Activated gamma-delta T cell treated with Interleukin-2 at 50 U/mL for 16 hours (primary cell): ENCODE results near the gene CFAP77.

Experiments used
- DNase-seq: peaks from one replicate; pipeline ENCODE4 v3.0.0-alpha.2; 2020

CFAP77 gene

DNA sequence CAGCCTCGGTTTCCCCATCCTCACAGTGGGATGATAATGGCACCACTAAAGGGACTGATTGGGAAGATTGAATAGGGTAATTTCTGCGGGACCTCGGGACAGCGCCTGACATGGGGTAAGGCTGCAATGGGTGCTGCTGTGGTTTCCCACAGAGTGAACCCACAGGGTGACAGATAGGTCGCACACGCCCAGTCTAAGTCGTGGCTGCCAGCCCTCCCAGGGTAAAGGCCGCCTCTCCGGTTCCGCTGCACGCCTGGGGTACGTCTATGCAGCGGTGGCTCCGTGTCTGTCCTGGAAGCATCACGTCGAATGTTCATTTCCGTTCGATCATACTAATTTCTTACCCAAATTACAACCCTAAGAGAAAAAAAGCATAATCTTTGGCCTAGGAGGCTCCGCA, 631 bp downstream of the CFAP77 start:
- DNase-seq: no peak

DNA sequence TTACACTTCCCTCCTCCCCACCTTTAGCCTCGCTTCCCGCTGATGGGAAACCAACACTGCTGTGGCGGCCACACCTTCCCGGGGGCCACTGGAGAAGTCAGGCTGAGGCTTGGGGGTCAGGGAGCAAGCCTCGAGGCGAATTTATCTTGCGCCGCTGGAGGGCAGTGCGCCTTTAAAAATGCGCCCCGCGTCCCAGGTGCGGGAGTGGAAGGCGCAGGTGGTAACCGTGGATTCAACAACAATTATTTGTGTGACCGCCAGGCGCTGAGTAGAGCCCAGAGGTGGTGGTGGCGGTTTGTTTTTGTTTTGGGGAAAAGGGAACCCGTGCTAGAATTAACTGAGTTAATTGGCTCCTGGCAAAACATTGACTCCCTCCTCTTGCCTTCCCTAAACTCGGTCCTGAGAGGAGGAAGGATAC, 1.1 kb downstream of the CFAP77 start:
- DNase-seq: peak; percentile 61

DNA sequence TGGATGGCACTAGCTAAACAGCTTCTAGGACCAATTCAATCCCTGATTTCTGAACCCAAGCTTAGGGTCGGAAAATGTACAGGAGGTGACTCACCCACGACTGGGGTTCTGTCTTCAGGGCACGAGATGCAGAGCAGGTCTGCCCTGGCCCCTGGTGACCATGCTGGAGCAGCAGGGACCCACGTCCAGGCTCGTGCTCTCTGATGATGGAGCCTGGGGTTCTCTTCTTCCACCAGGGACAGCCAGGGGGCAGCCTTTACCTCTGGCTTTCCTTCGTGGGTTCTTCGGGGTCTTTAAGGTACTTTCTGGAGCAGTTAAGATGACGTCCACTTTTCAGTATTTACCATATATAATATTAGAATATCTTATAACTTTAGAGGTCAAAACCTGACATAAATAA, 2.1 kb downstream of the CFAP77 start:
- no peak for DNase-seq

DNA sequence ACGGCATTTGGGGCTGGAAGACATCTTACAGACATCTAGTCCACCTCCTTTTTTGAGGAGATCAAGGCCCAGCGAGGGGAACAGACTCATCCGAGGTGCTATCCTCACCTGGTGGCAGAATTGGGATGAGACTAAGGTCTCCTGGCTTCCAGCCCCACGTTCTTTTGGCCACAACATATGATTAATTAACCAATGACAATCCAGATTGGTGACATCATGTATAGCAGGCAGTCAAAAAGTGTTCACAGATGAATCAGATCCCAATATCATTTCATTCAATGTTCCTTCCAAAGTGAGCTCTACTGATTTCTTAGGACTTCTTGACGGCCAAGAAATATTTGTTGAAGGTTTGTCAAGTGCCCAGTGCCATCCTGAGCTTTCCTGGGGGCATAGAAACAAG, 3.9 kb downstream of the CFAP77 start:
- no peak for DNase-seq

DNA sequence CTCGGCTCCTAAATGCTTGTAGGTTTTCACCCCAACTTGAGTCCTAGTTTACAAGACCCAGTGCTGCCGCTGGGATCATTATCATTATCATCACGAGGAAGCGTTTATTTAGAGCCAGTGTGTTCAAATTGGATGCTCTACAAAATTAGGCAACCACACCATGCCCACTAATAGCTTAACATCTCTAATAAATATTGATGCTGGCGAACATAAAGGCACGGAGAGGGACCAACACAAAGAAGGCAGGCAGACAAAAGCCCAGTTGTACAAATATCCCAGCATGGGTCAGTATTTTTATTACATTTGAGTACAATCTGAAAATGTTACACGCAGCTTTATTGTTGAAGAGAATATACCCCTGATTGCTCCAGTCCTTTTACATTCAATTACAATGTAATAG, 4.7 kb downstream of the CFAP77 start:
- DNase-seq: no peak

DNA sequence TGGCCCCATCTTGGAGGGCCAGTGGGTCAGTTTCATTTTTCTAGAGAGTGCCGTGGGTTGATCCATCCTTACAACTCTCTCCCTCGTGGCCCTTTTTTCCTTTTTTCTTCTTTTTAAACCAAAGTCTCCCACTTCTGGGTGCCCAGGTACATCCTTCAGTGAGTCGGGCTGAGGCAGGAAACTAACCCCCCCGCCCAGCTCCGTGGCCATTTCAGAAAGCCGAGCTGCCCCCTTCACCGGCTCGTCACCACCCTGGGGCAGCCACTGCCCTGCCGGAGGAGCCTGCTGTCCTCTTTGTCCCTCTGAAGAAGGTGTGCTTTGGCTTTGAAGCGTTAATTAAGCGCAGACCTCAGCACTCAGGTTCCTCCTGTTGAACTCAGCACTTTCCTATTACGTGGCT, 5.2 kb downstream of the CFAP77 start:
- DNase-seq: no peak

DNA sequence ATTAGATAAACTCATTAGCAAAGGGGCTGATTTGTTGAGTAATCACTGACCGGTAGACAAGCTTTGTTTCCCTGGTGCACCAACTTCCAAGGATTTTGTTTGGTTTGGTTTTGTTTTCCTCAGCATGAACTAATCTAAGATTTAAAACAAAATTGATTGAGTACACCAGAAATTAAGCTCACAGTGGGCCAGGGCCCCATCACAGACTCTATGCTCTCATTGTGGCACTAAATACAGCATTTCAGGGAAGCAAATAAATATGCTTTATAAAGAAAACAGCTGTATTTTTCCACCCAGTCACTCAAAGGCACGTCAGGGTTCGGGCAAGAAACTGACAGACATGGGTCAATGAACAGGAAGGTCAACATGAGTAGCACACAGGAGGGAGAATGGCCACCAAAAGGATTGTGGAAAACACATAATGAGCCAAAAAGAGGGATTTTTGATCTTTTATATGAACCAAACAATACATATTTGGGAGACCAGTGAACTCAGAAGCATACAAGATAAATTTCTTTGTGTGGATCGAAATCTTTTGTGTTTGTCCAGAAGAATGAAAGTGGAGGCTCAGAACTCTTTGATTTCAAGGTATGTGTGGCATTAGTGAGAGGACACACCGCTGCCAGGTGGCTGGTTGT, 8.8 kb downstream of the CFAP77 start:
- DNase-seq: no peak

DNA sequence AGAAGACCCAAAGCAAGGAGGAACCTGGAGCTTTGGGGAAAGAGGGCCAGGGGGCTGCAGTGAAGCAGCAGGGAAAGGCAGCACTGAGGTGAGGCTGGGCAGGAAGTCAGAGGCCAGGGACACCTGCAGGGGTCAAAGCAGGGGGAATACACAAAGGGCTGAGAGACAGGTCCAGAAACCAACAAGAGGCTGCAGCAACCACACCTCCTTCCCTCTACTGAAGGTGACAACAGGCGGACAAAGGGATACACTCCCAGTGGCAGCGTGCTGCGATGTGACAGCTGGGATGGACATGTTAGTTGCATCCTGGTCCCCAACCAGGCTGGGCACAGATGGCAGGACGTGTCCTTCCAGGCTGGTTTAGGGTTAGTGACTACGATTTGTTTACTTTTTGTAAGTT, 12.6 kb downstream of the CFAP77 start:
- no peak for DNase-seq

DNA sequence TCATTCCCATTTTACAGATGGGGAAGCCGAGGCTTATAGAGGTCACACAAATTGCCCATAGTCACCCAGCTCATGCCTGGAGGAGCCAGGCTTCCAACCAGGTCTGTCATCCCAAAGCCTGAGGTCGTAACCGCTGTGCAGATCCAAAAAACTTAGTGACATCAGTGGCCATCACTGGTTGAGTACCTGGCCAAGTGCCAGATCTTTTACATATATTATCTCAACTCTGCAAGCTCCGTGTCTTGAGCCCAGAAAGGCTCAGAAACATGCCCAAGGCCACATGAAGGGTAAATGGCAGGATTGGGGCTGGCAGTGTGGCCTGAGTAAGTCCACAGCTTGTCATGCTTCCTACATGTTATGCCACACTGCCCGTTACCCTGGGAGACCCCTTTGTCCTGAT, 13.5 kb downstream of the CFAP77 start:
- no peak for DNase-seq

DNA sequence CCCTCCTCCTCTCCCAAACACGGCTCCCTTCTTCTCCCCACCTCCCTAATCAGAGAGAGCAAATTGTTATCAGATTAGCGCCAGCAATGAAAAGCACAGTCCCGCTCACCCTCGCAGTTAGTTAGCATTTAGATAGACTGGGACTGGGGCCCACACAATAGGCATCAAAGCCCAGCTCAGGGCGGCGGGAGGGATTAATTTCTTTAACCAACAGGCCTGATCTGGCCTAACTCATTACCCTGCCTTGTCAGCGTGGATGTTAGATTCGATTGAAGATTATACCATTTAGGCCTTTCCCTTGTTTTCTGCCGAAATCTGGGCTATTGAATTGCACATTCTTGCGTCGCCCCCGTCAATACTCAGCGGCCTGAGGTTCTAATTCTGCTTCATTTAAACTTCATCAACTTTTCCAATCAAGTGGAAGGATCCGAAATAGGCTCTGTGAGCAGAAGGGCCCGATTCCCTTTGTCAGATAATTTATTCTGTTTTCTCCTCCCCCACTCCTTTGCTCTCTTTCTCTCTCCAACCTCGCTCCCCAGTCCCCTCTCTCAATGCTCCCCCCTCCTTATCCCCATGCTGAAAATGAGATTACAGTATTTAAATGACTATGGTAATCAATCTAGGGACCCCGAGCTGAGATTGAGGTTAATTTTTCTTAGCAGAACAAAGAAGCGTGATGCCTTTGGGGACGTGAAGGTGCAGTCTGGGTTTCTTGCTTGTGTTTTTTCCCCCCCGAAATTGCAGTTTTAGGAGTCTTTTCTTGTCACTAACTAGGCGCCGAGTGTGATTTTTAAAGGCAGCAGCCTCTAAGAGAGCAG, 15.1 kb downstream of the CFAP77 start:
- DNase-seq: no peak

DNA sequence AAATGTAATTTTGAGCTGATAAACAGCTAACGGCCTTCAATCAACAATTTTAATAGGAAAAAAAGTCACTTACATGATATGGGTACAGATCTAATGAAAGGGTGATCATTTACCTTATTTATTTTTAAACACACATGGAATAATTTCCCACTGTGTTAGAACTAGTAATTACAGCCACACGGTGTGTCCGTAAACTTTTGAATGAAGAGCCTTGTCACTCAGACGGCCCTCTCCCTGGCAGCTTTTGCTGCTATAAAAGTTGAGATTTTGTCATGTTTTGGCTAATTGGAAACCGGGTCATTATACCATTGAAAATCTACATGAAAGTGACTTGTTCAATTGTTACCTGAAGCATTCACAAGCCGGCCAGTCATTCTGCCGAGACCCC, 15.7 kb downstream of the CFAP77 start:
- DNase-seq: no peak

DNA sequence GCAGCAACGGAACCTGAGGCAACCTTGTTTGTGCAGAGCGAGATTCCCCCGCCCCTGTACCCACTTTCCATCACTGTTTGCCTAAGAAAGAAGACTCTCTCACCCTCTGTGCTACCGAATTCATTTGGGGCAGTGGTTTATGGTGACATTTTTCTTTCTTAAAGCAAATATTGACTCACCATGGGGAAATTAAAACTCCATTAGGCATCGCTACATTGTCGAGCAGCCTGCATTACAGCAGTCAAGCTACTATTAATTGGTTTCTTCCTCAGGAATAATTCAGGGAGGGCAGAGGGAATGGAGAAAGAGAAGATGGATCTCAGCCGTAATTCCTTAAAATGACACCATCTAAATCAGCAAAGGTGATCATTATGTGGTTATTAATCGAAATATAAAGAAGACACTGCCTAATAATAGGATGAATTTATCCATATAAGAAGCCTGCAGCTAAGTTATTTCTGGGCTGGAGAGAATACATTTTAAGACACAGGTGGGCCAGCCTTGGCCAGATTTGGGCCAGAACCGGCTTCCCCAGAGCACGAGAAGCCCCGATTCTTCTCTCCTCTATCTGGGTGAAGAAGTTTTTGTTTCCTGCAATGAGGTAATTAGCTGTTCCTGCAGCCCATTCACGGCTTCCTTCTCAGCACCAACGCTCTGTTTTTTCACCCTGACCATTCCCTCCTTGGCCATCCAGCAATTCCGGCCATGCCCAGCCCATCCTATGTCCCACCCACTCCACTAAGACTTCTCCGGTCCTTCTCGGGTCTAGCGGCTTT, 16.8 kb downstream of the CFAP77 start:
- DNase-seq: no peak

DNA sequence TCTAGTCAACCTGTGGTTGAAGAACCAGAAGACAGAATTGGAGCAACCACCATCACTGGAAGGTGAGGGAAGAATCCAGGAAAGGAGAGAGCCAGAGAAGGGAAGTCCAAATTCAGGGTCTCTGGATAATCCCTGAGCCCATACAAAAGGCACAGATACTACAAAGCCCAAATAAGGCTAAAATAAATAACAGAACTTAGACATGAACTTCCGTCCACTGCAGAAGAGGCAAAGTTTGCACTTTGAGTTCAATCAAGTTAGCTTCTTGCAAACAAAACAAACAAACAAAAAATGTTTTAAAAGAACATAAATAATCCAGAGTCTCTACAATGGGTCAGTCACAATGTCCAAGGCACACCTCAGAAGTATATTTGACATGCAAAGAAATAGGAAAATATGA, 21.0 kb downstream of the CFAP77 start:
- no peak for DNase-seq

DNA sequence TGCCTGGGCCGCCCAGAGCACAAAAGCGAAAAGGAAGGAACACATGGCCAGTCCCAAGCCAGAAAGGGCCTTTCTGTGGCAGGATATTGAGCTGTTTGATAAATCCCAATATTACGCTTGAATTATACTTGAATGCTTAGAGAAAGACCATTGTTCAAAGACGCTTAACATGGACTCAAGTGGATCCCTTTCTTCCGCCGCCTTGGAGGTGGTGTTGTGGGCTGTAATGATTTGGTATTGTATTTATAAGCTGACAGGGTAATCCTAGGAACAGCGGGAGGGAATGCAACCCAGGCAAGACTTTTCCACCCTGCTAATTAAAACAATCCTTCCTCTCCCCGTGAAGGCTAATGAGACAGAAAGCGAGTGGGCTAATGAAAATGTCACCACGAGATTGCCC, 24.9 kb downstream of the CFAP77 start:
- no peak for DNase-seq

DNA sequence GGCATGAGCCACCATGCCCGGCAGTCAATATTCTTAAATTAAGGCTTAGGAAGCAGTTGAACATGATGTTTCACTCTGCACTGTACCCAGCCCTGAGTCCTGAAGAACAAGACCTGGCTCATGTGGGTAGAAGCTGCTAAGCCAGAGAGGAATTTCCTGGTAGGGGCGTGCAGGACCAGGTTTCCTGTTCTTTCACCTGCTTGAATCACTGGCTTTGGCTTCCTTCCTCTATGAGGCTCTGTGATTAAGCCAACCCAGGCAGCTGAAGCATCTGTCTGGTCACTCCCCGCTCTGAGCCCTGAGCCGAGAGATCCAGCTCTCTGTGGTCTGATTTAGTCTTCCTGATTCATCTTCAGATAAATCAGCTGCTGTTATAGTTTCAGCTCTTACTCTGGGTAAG, 29.1 kb downstream of the CFAP77 start:
- DNase-seq: no peak

DNA sequence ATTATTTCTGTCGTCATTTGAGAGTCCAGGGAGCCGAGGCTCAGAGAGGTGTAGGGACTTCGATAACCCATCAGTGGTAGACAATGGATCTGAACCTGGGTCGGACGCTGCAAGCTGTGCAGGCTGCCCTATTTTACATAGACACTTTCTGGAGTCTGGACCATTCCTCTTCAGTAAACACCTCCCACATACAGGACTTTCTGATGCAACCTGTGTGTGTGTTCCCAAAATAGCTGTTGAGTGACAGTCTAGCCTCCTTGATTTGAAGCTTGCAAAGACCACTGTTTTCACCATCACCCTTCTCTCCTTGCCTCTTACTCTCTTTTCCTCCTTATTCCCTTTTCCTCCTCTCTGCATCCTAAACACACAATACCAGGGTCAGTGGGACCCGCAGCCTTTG, 30.7 kb downstream of the CFAP77 start:
- DNase-seq: no peak

DNA sequence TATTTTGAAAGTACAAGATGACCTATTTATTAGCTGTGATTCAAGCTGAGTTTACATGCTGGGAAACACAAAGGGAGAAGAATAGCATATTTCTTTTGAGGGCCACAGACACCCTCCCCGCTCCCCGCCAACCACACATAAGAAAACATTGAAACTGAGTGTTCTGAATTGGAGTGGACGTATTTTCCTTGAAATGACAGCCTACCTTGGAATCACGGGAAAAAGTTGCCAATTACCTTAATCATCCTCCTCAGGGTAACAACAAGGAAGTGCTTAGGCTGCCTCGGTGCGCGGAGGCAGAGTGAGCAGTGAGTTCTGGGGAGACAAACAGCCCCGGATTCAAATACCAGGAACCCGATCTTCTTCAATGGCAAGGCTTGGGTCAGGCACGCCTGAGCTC, 31.4 kb downstream of the CFAP77 start:
- no peak for DNase-seq

DNA sequence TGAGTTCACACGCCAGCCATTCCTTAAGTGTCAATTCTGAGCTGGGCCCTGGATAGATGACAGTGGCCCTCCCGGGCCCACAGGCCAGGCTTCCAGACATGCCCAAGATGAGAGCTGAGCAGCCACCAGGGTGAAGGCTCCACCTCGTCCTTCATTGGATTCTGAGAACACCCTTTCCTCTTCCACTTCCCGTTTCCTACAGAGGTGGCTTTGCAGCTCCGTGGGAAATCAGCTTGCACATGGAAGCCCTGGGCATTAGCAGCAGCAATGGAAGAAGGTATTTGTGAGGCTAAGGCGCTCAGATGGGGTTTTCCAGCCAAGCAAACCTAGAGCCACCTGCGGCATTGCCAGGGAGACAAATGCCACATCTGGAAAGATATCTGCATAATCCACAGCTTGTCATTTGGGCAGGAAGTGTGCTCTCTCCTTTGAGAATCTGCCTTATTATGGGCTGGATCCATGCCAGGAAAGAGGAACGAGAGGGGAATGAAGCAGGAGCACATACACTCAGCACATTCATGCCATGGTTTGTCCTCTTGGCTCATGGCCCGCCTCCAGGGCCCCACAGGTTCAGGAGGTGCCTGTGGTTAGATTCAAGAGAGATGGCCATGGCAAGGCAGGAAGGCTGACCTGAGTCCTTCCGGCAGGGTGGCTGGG, 34.1 kb downstream of the CFAP77 start:
- no peak for DNase-seq

DNA sequence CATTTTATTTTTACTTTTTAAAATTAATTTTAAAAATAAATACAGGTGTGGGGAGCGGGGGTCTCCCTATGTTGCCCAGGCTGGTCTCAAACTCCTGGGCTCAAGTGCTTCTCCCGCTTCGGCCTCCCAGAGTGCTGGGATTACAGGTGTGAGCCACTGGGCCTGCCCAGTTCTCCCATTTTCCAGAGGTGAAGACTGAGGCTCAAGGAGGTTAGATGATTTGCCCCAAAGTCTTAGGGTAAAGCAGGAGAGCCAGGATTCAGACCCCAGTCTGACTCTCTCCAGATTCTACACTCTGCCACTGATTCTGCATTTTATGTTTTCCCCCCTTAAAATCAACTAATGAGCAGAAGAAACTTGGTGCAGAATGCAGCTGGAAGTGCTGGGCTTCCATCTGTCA, 36.9 kb downstream of the CFAP77 start:
- no peak for DNase-seq

DNA sequence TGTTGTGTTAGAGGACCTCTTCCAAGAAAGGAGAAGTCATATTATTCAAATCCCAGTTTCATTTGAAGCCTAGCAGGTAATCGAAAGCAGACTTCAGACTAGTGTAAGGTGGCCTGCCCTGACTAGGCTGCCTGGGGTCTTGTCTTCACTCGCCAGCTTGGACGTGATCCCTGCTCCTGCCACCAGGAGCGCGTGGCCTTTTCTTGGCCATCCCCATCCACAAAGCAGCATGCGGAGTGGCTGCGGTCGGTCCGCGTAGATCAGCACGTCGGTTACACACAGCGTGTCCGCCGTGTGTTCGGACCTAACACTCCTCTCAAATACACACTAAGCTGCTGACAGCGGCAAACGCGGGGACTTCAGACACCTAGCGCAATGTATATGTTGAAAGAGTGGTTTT, 37.3 kb downstream of the CFAP77 start:
- no peak for DNase-seq

DNA sequence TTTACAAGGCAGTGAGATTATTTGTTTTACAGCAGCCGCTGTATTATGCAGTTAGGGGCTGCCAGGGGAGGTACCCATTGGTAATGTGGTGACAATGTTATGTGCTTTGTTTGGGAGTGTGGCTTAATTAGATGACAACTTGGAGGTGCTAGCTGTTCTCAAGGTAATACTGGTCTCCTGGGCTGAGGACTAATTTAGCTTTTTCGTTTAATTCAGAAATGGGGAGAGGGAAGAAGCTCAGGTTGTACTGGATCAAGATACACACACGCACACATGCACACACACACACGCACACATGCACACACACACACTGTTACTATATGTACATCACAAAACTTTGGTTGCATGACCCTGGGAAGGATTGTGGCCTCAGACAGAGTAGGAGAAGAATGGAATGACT, 37.9 kb downstream of the CFAP77 start:
- no peak for DNase-seq

DNA sequence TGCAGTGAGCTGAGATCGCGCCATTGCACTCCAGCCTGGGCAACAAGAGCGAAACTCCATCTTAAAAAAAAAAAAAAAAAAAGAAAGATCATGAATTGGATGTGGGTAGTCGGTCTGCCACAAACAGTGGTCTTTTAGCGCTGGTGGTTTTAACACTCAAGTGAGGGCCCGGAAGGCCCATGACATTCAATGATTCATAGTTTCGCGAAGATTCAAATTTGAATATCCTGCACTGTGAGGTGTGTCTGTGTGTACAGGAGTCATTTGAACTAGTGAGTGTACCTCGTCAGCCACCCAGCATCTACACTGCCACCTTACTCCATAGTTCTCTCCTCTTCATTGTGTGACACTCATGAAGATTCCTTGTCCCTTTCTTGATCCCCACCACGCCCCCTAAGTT, 41.3 kb downstream of the CFAP77 start:
- DNase-seq: peak; percentile 15

DNA sequence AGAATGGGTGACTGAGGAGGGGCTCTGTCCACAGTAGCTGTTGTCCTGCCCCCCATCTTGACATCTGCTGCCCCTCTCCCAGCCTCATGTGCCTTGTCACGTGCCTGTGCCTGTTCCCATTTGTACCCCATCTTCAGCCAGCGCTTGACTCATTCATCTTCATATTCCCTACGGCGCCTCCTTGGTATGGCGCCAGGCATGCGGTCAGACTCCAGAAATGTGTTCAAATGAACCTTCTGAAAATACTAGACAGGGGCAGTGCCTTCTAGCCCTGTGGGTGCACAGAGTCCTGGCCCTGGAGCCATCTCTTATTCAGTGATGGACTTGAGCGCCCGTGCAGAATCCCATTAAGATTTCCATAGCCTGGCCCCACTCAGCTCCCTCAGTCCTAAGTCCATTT, 46.2 kb downstream of the CFAP77 start:
- DNase-seq: no peak
